Liver (tissue), 9 donors: ENCODE data around the gene SH3BGRL3. TPM values are rescaled to one million over a fixed set of nuclear protein-coding genes. Genes with fewer than 3 reads are reported as not detected.

Experiments
- DNase-seq: peaks from one replicate; pipeline ENCODE4 v3.0.0-alpha.2; 2017; ENCODE audit warnings: low spot score
- H3K27ac ChIP-seq, 2 donors: one replicate each; pipeline ENCODE4 v1.7.0; 2013; ENCODE audit warnings: inconsistent platforms in 2 of 2, low read length in 2 of 2, control low read depth in 1 of 2, low read depth in 1 of 2, mild to moderate bottlenecking in 1 of 2
- H3K27me3 ChIP-seq, 4 donors: one replicate each; pipeline versions ENCODE4 v1.6.1 to v1.7.0; 2013; ENCODE audit warnings: low read length in 3 of 4, inconsistent platforms in 1 of 4, mild to moderate bottlenecking in 1 of 4, moderate library complexity in 1 of 4; ENCODE audit not compliant: control insufficient read depth in 4 of 4, insufficient read depth in 4 of 4
- H3K36me3 ChIP-seq, 4 donors: one replicate each; pipeline versions ENCODE4 v1.6.1 to v1.7.0; 2013; ENCODE audit warnings: low read length in 3 of 4, mild to moderate bottlenecking in 3 of 4, low read depth in 1 of 4, moderate library complexity in 1 of 4; ENCODE audit not compliant: control insufficient read depth in 4 of 4, insufficient read depth in 3 of 4
- H3K4me1 ChIP-seq, 4 donors: one replicate each; pipeline versions ENCODE4 v1.6.1 to v1.7.0; 2013; ENCODE audit warnings: low read length in 3 of 4, mild to moderate bottlenecking in 3 of 4, moderate library complexity in 1 of 4; ENCODE audit not compliant: control insufficient read depth in 4 of 4, insufficient read depth in 4 of 4
- H3K4me3 ChIP-seq, 3 donors: one replicate each; pipeline versions ENCODE4 v1.6.1 to v1.7.0; 2013; ENCODE audit warnings: low read length in 3 of 3, control low read depth in 1 of 3, low read depth in 1 of 3, mild to moderate bottlenecking in 1 of 3
- H3K9ac ChIP-seq, 2 donors: one replicate each; pipeline ENCODE4 v1.7.0; 2013; ENCODE audit warnings: low read length in 2 of 2, mild to moderate bottlenecking in 2 of 2, moderate library complexity in 2 of 2, control low read depth in 1 of 2, low read depth in 1 of 2
- H3K9me3 ChIP-seq, 4 donors: one replicate each; pipeline versions ENCODE4 v1.6.1 to v1.7.0; 2013; ENCODE audit warnings: low read length in 3 of 4; ENCODE audit not compliant: control insufficient read depth in 4 of 4
- EGR1 ChIP-seq, 2 donors: IDR thresholded peaks; 2 replicates each; pipeline ENCODE4 v1.6.1; 2016 to 2018; ENCODE audit warnings: antibody characterized with exemption in 2 of 2, low read depth in 2 of 2
- FOXA1 ChIP-seq: IDR thresholded peaks from 2 replicates; pipeline ENCODE4 v1.6.1; 2016; ENCODE audit warnings: antibody characterized with exemption
- FOXA2 ChIP-seq: IDR thresholded peaks from 2 replicates; pipeline ENCODE4 v1.6.1; 2016; ENCODE audit warnings: antibody characterized with exemption
- GABPA ChIP-seq, 2 donors: IDR thresholded peaks in 1 of 2; conservative IDR thresholded peaks in 1 of 2; 2 replicates each; pipeline ENCODE4 v1.6.1; 2016; ENCODE audit warnings: antibody characterized with exemption in 2 of 2, mild to moderate bottlenecking in 1 of 2, moderate library complexity in 1 of 2
- JUND ChIP-seq, 2 donors: IDR thresholded peaks; 2 replicates each; pipeline ENCODE4 v1.6.1; 2016; ENCODE audit warnings: antibody characterized with exemption in 2 of 2
- RAD21 ChIP-seq, 2 donors: IDR thresholded peaks; 2 replicates each; pipeline ENCODE4 v1.6.1; 2016; ENCODE audit warnings: antibody characterized with exemption in 2 of 2, mild to moderate bottlenecking in 2 of 2
- SP1 ChIP-seq: IDR thresholded peaks from 2 replicates; pipeline ENCODE4 v1.6.1; 2018; ENCODE audit warnings: antibody characterized with exemption, mild to moderate bottlenecking
- YY1 ChIP-seq: IDR thresholded peaks from 2 replicates; pipeline ENCODE4 v1.6.1; 2016; ENCODE audit warnings: antibody characterized with exemption, mild to moderate bottlenecking
- WGBS: extraction: QIAGEN DNeasy Blood & Tissue Kit; methylation state at CpG from one replicate; pipeline ENCODE4 v1.1.7; 2013; 5-methylcytosine and 5-hydroxymethylcytosine counted together
- polyA plus RNA-seq, 2 donors: library from polyadenylated mRNA; stranded (reverse) in 1 of 2; unstranded in 1 of 2; fragments of 200-250 nt in 1 of 2; fragments of >200 nt in 1 of 2; fragmentation: Nextera tagmentation in 1 of 2; extraction: Ambion mirVana in 1 of 2; gene quantifications; one replicate each; pipeline versions ENCODE4 v1.2.1 to v1.2.3, GENCODE V29; 2013 to 2015
- total RNA-seq, 2 donors: library from RNA; depleted of rRNA; stranded (reverse); fragments of >200 nt; gene quantifications; one replicate each; pipeline ENCODE4 v1.2.3, GENCODE V29; 2014
- TF ChIP-seq, protein P1 (sequence below): fragments of 150-350 bp; IDR thresholded peaks from 2 replicates; pipeline ENCODE4 v1.5.1; 2017; ENCODE audit warnings: improper control_type of control experiment, low read depth, low read length; ENCODE audit not compliant: missing input control
- TF ChIP-seq, protein P2 (sequence below): IDR thresholded peaks from 2 replicates; pipeline ENCODE4 v1.6.1; 2016; ENCODE audit warnings: antibody characterized with exemption
- TF ChIP-seq, protein P3 (sequence below): IDR thresholded peaks from 2 replicates; pipeline ENCODE4 v1.6.1; 2016; ENCODE audit warnings: antibody characterized with exemption, mild to moderate bottlenecking
- donor health status: healthy.
- donor health status: healthy.
- donor health status: healthy.
- donor health status: healthy.
- donor health status: healthy.

The SH3BGRL3 gene
- total and polyA plus RNA-seq, 4 donors = 4.5 to 93.2 (median 23.0) TPM

DNA sequence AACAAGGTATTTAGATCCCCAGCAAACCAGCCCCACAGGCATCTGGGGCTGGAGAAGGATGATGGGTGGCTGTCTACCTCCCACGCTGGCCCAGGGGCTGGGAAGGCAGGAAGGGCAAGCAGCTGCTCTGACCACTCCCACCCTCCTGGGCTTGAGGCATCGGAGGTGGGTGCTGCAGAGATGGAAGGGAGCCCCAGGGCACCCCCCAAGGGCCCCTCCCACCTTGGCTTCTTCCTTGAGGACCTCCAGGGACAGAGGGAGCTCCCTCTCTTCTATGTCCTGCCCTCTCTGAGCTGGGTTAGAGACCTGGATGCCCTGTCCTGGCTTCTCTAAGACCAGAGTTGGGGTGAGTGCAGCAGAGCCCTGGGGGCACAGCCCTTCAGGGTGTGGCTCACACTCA, 41.0 kb downstream of the SH3BGRL3 start (continued):
- TF ChIP-seq, protein P1, sequence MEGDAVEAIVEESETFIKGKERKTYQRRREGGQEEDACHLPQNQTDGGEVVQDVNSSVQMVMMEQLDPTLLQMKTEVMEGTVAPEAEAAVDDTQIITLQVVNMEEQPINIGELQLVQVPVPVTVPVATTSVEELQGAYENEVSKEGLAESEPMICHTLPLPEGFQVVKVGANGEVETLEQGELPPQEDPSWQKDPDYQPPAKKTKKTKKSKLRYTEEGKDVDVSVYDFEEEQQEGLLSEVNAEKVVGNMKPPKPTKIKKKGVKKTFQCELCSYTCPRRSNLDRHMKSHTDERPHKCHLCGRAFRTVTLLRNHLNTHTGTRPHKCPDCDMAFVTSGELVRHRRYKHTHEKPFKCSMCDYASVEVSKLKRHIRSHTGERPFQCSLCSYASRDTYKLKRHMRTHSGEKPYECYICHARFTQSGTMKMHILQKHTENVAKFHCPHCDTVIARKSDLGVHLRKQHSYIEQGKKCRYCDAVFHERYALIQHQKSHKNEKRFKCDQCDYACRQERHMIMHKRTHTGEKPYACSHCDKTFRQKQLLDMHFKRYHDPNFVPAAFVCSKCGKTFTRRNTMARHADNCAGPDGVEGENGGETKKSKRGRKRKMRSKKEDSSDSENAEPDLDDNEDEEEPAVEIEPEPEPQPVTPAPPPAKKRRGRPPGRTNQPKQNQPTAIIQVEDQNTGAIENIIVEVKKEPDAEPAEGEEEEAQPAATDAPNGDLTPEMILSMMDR = no peak
- TF ChIP-seq EGR1 (IDR thresholded peaks at IDR 0.05; ENCODE audit: low read depth in 2 of 2) = no peak
- no peak for TF ChIP-seq JUND (IDR thresholded peaks at IDR 0.05)
- TF ChIP-seq SP1 = no peak

DNA sequence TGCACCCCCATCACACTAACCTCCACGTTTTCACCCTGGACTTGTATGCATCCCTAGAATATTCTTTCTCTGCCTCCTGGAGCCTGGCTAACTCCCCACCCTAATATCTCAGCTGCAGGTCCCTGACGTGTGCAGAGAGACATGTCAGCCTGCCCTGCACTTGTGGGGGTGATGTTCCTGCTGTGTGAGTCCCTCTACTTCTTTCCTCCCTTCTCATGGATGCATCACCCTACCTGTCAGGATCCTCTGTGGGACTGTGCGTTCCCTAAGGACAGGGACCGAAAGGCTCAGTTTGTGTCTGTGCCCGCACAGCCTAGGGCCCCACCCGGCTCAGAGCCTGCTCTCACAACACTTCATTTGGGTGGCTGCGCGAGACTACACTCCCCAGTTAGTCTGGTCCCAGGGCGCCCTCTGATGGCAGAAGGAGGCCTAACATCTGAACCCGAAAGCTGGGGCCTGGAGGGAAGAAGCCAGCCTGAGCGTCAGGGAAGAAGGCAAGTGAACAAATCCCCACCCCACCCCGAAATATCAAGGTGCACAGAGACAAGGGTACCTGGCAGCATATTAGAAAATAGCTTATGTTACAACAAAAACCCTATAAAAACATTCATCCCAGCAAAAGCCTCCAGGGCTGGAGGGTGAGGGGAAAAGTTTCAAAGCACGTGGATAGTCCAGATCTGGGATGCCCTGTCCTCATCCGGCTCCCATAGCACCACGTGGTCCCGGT, 41.6 kb downstream of the SH3BGRL3 start:
- no peaks in the 10 kb centered on the region for H3K27me3 ChIP-seq
- 15% methylated on average over 16 of the region's 16 CpGs for WGBS
- peaks cover 0 to 5% (median 0%) of the 10 kb centered on the region in 4 donors for H3K4me1 ChIP-seq
- H3K9me3 ChIP-seq = no peaks in the 10 kb centered on the region
- H3K4me3 ChIP-seq = no peak overlapping the region
- H3K36me3 ChIP-seq = no peaks in the 10 kb centered on the region
- TF ChIP-seq YY1 (no peak), FOXA1 (no peak), GABPA (IDR thresholded peaks at IDR 0.05 in 1 of 2, conservative IDR thresholded peaks at IDR 0.05 in 1 of 2) (no peak), FOXA2 (no peak), RAD21 (IDR thresholded peaks at IDR 0.05) (peak; percentile 95 to 98)
- TF ChIP-seq, protein P2, sequence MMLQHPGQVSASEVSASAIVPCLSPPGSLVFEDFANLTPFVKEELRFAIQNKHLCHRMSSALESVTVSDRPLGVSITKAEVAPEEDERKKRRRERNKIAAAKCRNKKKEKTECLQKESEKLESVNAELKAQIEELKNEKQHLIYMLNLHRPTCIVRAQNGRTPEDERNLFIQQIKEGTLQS = no peak
- TF ChIP-seq, protein P1 = peak; percentile 92
- no peak overlapping the region for H3K27ac ChIP-seq
- no peak overlapping the region for H3K9ac ChIP-seq
- peak; percentile 93 for DNase-seq

DNA sequence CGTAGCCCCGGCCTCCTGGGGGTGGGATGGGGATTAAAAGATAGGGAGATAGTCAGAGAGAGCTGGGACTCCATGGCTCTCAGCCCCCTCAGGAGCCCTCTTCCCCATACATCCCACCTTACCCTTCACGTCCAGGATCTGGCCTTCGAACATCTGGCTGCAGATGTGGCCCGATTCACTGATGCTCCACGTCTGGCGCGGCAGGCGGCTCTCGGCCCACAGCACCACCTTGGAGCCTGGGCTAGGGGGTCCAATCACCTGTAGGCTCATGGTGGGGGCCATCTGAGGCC, 42.1 kb downstream of the SH3BGRL3 start:
- 71% methylated on average over 10 of the region's 10 CpGs for WGBS
- Histone ChIP-seq H3K9me3 (no peaks in the 10 kb centered on the region), H3K9ac (no peak overlapping the region), H3K36me3 (no peaks in the 10 kb centered on the region), H3K27ac (no peak overlapping the region), H3K4me1 (peaks cover 0 to 5% (median 0%) of the 10 kb centered on the region in 4 donors), H3K27me3 (no peaks in the 10 kb centered on the region), H3K4me3 (no peak overlapping the region)
- TF ChIP-seq GABPA (IDR thresholded peaks at IDR 0.05 in 1 of 2, conservative IDR thresholded peaks at IDR 0.05 in 1 of 2) (no peak), YY1 (no peak), FOXA2 (no peak), SP1 (no peak), JUND (IDR thresholded peaks at IDR 0.05) (no peak)
- TF ChIP-seq, protein P3, sequence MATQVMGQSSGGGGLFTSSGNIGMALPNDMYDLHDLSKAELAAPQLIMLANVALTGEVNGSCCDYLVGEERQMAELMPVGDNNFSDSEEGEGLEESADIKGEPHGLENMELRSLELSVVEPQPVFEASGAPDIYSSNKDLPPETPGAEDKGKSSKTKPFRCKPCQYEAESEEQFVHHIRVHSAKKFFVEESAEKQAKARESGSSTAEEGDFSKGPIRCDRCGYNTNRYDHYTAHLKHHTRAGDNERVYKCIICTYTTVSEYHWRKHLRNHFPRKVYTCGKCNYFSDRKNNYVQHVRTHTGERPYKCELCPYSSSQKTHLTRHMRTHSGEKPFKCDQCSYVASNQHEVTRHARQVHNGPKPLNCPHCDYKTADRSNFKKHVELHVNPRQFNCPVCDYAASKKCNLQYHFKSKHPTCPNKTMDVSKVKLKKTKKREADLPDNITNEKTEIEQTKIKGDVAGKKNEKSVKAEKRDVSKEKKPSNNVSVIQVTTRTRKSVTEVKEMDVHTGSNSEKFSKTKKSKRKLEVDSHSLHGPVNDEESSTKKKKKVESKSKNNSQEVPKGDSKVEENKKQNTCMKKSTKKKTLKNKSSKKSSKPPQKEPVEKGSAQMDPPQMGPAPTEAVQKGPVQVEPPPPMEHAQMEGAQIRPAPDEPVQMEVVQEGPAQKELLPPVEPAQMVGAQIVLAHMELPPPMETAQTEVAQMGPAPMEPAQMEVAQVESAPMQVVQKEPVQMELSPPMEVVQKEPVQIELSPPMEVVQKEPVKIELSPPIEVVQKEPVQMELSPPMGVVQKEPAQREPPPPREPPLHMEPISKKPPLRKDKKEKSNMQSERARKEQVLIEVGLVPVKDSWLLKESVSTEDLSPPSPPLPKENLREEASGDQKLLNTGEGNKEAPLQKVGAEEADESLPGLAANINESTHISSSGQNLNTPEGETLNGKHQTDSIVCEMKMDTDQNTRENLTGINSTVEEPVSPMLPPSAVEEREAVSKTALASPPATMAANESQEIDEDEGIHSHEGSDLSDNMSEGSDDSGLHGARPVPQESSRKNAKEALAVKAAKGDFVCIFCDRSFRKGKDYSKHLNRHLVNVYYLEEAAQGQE = no peak
- TF ChIP-seq, protein P2 = no peak
- TF ChIP-seq, protein P1 = no peak
- DNase-seq = no peak
